Measurements from ENCODE around the gene UBE2E1.

Gene UBE2E1

DNA sequence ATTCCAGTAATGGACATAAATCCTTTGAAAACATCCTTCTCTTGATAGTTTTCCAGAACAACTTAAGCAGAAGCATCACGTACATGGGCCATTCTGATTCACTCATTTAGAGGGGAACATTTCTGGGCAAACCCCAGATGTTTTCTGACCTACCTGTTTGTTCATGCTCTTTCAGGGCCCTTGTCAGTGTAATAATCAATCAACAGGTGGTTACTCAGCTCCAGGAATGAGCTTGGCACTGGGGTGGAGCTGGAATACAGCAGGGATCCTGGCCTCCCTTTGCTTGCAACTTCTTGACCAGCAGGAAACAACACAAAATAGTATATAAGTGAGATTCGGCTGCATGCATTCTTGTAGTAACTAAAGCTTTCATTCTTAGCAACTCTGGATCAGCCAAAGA lies 9.2 kb upstream of the UBE2E1 start:
- no peak for DNase-seq

DNA sequence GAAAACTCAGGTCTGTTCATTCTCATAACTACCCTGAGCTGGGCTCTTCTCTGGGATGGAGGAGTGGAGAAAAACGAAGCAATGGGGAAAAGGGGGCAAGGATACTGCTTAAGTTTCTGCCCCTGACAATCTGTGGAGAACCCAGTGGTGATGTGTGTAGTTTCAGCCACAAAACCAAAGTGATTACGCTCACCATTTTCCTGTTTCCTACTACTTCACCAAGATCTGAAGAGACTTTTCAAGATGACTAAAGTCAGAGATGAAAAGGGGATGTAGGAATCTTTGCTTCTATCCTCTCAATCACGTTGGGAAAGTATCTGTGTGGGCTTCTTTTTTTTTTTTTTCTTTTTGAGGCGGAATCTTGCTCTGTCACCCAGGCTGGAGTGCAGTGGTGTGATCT lies 8.3 kb upstream of the UBE2E1 start:
- DNase-seq, result no peak

DNA sequence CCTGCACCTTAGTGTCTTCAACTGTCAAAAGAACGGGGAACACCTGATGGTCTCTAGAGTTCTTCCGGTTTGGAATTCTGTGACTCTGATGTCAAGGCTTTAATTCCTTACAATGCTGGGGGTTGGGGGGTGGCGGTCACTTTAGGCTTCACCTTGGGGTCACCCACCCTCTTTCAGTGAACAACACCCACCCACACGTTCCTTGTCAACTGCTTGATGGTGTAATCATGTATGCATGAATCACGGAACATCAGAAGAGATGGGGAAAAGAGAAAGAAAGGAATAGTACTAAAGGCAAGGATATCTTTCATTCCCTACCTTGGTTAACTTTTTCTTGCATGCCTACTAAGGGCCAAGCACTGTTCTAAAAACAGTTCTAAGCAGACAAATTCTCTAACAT lies 7.3 kb upstream of the UBE2E1 start:
- DNase-seq, result no peak

DNA sequence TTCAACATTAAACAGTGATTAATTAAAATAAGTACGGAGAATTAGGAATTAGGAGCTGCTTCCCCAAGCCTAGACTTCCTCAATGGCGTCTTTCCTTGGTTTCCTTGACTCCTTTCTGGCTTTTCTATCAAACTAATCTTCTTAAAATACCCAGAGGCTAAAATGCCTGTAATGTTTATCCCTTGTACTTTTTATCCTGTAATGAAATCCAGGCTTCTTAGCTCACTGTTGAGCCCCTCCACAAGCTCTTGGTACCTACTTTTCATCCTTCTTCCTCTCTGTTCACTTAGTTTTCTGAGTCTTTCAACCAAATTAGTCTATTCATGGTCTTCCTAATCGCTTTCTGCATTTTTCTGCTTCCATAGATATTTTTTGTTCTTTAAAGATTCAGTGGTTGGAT lies 6.9 kb upstream of the UBE2E1 start:
- no peak for DNase-seq

DNA sequence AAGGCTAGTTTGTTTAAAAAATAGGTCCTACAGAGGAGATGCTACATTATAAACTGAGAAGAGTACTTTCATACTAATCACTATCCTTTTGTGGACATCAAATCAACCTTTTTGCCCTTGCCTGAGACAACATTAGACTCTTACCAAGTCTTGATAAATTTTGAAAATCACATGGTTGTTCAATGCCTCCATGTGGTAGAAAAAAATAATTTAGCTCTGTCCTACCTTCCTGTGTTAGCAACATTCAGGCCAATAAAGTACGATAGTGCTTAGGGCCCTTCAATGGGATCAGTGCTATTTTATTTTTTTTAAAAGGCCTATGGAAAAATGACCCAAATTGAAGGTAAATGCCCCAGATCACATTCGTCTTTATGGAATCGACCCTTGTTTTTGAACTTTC lies 5.0 kb upstream of the UBE2E1 start:
- no peak for DNase-seq

DNA sequence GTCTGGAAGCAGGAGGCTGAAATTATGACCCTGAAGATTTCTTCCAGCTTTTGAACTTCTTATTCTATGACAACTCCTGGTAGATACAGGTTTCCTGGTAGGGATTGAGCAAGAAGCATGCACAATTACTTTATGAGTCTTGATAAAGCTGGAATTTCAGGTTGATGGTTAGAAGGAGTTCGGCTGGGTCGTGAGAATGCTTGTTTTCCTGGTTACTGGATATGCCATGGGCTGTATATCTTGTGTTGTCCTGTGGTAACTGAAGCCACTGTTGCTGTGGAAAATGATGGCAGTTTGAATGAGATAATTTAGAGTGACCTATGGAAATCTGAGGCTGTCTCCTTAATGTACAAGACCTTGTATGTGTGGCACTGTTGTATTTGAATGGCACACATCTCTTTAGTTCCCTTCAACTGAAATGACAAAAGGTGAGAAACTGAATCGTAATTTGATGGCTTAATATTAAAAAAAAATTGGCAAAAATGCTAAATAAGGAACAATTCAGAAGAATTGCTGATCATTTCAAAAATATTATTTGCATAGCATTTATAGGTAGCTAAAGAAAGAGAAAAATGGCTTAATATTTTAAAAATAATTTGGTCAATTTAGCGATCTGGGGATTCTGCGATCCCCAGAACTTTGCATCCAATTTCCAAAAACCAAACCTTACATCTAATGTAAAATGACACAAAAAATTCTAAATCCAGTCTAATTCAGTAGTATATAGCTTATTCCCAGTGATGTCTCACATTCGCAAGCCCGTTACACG lies 1.1 kb upstream of the UBE2E1 start:
- DNase-seq, result no peak

DNA sequence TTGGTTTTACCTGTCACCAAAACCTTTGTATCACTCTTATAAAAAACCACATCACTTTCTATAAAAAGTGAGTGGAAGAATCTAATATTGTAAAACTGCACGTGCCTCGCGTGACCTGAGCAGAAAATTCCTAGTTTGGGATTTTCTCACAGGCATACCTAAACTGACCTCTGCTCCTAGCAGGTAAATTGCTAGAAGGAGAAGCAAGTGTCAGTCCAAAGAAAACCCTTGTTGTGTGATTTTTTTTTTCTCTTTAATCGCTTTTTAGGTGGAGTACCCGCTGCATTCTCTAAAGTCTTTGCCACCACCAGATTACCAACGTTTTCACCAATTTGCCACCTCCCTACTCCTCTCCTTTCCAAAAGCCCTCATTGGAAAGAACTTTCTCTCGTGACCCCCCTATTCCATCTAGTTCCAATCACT lies 534 bp upstream of the UBE2E1 start:
- DNase-seq, result no peak

DNA sequence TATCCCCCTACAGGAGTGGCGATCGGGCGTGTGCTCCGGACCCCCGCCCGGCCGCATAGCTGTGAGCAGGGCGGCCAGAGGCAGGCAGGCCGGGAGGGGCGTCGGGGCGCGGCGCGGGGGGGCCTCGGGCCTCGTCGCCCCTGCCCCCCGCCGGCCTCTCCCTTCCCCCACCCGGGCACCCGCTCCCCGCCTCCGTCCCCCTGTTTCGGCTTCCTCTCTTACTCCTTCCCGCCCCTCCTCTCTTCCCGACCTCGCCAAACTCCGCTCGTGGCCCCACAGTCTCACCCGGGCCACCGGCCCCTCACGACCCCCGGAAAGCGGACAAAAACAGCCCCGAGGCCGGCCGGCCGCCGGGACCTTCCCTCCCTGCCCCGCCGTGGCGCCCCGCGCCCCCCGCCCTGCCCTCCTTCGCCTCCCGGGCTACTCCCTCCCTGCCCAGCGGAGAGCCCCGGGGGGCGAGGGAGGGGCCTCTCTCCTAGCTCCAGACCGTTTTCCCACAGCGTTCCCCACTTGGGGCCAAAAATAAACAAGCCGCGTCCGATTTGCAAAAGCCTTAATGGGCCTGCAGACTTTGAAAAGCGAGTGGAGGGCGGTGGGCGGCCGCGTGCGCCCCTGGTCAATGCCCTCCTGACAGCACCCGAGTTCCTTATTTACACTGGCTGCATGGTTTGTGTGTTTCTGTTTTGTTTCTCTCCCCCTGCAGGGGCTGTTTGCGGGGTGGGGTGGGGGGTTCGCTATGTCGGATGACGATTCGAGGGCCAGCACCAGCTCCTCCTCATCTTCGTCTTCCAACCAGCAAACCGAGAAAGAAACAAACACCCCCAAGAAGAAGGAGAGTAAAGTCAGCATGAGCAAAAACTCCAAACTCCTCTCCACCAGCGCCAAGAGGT lies 1.0 kb downstream of the UBE2E1 start:
- DNase-seq, result no peak

DNA sequence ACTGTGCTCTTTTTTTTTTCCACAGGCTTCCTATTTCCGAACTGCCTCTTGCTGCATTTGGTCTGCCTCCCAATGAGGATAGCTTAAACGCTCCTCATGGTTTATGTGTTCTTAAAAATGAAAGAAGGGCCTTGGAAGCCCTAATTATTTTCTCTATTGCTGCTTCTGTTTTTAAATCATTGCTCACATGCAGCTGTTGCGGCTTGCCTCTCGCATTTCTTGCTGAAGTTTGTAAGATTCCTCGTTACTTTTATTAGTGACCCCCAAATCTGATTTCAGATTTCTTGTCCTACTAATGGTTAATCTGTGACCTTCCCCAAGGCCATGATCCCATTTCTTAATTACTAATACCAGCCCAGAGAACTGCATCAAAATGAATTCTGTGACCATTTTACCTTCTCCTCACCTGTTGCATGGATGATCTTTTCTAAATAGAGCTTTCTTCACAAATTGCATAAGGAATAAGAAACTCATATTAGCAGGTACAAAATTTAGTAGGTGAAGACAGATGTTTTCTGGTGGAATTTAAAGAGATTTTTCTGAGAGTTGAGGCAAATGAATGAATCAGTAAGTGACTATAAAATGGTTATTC lies 1.8 kb downstream of the UBE2E1 start:
- no peak for DNase-seq

DNA sequence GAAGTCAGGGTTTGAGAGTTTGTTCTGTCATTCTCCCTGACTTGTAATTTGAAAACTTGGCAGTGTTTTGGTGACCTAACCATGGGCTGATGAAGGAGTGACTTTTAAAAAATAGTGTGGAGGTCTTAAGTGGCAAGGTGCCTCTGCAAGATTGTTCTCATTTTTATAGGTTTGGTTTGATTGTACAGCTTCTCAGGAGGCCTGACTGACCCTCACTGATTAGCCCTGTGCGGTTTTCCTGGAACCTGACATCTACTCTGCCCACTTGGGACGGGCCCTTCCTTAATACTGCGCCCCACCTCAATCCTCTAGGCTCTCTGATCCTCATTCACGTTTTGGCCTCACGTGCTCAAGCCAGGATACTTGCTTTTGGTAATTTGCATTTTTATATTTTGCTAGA lies 2.8 kb downstream of the UBE2E1 start:
- DNase-seq, result no peak

DNA sequence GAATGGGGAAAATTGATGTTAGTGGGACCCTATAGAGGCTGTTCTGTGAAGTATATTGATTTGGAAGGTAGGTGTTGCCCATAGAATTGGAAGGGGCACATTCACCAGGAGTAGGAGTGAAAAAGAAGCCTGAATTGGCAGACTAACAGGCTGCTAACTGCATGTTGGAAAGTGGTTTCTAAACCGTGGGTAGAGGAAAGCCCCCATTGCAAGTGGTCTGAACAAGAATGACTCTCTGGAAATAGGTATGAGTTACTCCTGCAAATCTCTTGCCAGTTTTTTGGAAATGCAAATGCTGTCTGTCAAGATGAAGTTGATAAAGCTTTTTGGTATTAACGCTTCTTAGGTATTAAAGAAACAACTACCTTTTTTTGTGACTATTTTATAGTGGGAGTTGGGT lies 3.5 kb downstream of the UBE2E1 start:
- DNase-seq, result no peak

DNA sequence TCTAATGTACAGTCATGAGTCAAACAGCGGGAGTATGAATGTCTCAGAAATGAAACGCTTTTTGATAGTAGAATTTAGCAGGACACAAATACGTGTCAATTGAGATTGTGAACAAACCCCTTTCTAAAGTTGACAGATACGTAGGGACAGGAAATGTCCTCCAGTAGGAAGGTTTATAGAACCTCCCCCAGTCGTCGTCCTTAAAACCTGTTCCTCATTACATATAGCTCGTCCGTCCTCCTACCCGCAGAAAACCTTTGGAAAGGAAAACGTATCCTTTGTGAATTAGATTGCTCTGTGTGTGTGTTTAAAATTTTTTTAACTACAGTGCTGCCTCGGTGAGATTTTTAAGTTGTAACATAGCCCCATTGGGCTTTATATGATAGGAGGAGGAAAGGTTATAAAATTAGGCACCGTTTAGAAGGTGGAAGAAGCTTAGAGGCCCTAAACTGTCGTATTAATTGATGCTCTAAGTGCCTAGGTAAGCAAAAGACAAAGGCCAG lies 4.1 kb downstream of the UBE2E1 start:
- no peak for DNase-seq

DNA sequence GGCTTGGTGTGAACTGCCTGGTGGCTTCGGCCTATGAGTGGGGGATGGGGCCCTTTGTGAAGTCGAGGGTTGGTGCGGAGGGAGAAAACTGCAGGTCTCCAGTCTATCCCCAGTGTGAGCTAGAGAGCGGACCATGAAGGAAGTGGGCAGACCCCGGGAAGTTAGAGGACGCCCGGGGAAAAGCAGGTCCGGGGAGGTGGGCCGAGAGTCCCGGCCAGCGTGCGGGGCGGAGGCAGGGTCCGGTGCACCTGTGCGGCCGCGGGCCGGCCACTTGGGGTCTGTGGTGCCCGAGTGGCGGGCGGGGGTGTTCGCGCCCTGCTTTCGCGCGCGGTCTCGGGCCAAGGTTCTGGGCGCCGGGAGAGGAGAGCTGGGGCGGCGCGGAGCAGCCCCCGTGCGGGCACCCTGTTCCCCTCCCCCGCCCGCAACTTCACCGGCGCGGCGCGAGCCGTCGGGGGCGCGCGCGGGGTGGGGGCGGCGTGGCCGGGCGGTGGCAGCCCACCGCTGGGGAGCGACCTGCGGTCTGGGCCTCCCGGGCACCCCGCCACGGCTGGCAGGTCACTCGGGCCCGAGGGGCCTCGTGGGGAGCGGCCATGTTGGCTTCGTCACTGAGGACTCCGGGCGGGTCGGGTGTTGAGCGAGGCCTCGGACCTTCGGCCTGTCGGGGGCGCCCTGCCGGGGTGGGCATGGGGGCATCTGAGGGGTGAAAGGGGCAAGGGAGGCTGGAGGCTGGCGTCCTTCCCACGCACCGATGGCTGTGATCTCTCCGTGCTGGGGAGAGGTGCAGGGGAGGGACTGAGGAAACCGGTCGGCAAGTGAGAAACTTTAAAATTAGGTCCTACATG lies 4.8 kb downstream of the UBE2E1 start:
- no peak for DNase-seq

DNA sequence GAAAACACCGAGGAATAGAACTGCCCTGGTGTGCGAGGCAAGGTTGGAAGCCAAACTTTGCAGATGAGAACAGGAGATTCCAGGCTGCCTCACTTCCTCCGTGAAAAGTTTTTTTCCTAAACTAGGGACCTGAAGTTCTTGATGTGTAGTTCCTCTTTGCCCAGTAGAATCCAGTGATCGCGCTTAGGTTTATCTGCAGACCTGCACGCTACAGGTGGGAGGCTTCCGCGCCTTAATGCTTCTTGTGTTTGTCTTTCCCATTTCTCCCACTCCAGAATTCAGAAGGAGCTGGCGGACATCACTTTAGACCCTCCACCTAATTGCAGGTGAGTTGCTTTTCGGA lies 5.4 kb downstream of the UBE2E1 start:
- DNase-seq, result no peak

DNA sequence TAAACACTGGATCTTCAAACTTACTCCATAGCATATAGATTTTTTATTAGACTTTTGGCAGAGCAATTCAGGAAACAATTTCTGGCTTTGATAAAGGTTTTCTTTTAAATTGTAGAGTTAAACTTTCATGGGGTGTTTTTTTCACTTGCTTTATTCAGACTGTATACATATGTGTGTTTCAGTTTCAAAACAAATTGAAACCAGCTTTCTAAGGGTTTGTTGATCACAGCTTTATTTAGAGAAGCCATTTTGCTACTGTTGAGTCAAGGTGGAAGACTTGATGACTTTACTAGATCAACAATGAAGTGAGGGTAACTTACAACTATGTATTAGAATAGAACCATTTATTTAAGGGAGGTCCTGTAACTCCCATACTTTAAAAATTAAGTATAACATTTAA lies 6.2 kb downstream of the UBE2E1 start:
- no peak for DNase-seq

DNA sequence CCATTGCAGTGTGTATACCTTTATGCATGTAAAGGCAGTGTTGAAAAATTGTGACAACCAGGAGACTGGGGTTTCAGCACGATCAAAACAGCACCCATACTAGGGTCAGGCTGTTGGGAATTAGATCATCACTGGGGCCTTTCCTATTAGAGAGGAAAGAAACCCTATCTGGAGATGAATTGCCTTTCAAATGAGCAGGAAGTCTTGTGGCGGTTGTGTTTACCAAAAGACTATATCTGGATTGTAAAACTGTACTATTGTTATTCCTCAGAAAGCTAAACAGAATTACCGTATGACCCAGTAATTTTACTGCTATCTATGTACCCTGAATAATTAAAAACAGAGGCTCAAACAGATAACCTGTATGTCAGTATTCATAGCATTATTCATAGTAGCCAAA lies 10.1 kb downstream of the UBE2E1 start:
- DNase-seq, result no peak

DNA sequence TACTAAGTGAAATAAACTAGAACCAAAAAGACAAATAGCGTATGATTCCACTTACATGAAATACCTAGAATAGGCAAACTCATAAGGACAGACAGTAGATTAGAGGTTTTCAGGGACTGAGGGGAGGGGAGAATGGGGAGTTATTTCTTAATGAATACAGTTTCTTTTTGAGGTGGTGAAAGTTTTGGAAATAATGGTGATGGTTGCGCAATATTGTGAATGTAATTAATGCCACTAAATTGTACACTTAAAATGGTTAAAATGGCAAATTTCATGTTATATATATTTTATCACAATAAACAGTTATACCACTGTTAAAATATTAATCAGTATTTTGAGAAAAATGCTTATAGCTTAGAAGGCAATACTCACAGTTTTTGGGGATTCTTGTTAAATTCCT lies 11.0 kb downstream of the UBE2E1 start:
- no peak for DNase-seq

DNA sequence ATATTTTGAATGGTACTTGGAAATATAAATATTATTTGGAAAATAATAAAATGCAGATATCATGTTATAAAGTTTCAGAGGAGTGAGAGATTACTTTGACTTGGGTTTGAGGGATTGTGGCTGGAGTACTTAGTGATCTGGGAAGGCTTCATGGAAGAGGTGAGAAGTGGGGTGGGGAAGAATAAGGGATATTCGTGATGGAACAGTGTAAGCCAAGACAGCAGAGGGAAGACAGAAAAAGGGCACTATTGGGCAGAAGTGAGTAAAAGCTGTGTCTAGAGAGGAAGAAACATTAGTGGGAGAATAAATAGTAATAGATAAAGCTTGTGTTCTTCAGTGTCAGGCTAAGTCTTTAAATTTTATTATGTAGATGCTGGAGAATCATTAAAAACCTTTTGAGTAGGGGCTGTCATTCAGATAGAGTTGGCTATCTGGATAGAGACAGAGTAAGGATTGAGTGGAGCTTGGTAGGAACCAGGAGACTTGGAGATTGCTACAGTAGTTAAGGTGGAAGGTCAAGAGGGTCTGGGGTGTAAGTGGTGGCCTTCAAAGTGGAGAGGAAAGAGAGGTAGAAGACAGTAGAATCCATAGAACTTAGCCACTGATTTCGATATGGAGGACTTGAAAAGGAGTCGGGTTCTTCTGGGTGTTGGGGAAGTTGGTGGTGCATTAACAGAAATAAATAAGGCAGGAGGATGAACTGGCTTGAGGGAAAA lies 11.9 kb downstream of the UBE2E1 start:
- no peak for DNase-seq

DNA sequence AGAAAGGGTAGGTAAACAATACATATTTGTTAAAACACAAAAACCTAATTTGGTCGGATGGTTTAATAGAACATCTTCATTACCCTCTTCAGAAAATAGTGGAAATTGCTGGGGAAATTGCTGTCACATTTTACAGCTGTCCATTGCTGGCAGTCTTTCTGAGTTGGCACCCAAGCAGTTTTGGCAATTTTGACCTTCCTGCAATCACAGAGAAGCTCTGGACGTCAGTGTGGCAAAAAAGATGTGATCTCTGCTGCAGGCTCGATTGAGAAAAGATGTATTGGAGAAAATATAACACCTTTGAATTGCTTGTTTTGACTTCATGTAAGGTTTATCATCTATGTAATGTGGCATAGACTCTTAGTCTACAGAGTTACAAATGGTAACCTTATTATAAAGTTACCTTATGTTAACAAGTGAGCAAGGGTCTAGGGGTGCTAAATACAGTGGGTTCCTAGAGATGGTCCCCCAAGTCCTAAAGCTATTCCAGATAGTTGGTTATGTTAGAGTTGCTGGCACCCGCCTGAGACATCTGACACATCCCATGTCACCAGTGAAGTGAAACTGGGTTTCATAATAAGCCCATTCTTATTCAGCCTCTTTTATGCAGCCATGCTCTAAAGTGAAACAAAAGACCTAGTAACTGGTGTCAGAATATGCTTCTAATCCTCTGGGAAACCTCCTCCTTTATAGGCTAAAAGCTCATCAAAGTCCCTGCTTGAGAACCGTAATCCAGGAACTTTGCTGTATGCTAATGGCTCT lies 14.0 kb downstream of the UBE2E1 start:
- no peak for DNase-seq

DNA sequence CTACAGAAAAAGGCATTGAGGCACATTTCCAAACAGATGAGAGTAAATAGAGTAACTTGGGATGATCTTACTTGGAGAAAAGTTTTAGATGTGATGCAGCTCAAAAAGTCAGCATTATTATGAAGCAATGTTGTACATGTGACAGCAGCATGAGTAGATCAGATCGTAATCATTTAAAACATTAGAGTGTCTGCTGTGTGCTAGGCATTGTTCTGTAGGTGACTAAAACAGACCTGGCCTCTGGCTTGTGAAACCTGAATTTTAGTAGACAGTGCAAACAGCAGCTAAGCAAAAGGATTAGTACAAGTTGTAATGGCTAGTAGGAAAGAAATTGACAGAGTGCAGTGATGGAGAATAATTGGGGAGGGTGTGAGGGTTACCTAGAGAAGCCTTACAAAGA lies 15.1 kb downstream of the UBE2E1 start:
- DNase-seq, result no peak

DNA sequence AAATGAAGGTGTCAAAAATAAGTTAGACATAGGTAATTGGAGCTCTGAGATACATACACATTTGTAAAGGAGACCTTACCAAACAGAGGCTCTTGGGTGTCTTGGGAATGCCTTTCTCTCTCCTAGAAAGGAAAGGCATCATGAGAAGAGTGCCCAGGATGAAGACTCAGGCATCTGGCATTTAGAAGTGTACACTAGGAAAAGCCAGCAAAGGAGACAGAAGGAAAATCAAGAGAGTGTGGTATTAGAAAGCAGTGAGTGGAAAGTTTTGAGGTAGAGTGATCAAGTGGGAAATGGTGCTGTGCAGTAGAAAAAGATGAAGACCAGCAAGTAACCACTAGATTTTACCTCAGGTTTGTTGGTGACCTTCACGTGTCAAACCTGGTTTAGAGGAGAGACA lies 16.1 kb downstream of the UBE2E1 start:
- no peak for DNase-seq

DNA sequence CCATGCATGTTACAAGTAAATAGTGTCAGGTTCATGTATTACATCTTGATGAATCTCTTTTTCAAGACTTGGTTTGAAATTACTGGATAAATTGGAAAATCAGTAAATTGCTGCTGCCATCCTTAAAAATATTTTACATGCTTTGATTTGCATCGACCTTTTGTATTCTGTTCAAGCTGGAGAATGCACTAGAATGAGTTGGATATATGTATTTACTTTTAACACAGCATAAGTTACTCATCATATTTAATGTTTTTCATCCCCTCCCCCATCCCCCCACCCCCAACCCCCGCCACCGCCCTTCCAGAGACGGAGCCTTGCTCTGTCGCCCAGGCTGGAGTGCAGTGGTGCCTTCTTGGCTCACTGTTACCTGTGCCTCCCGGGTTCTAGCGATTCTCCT lies 16.8 kb downstream of the UBE2E1 start:
- no peak for DNase-seq
